IPS-18a (cell line): Measurements from ENCODE around the gene FAM107B.
A peak's percentile ranks its signal among the peaks of the same experiment; 100 is the strongest.

ENCODE experiments used
- H3K27ac ChIP-seq: one replicate; pipeline ENCODE4 v1.5.1; 2013; ENCODE audit warnings: low read length
- H3K27me3 ChIP-seq: one replicate; pipeline ENCODE4 v1.6.1; 2013; ENCODE audit warnings: mild to moderate bottlenecking, low read length; ENCODE audit not compliant: control insufficient read depth, insufficient read depth
- H3K36me3 ChIP-seq: one replicate; pipeline ENCODE4 v1.6.1; 2013; ENCODE audit warnings: low read depth, low read length; ENCODE audit not compliant: control insufficient read depth
- H3K4me1 ChIP-seq: one replicate; pipeline ENCODE4 v1.6.1; 2013; ENCODE audit warnings: low read depth, low read length; ENCODE audit not compliant: control insufficient read depth
- H3K4me3 ChIP-seq: one replicate; pipeline ENCODE4 v1.5.1; 2013; ENCODE audit warnings: low read length
- H3K9ac ChIP-seq: one replicate; pipeline ENCODE4 v1.6.1; 2013; ENCODE audit warnings: mild to moderate bottlenecking, low read length, moderate library complexity
- H3K9me3 ChIP-seq: one replicate; pipeline ENCODE4 v1.6.1; 2013; ENCODE audit warnings: low read depth, low read length; ENCODE audit not compliant: control insufficient read depth

FAM107B gene

GRCh38 chr10:14658331-14659127, 116.2 kb downstream of the FAM107B start:
- Histone ChIP-seq H3K4me1 (peaks cover 7% of the 10 kb centered on the region), H3K9me3 (no peaks in the 10 kb centered on the region), H3K27ac (no peak overlapping the region), H3K9ac (no peak overlapping the region), H3K36me3 (no peaks in the 10 kb centered on the region), H3K4me3 (no peak overlapping the region), H3K27me3 (no peaks in the 10 kb centered on the region)

GRCh38 chr10:14656052-14656730, 118.5 kb downstream of the FAM107B start:
- Histone ChIP-seq H3K27ac (no peak overlapping the region), H3K27me3 (no peaks in the 10 kb centered on the region), H3K9ac (no peak overlapping the region), H3K4me1 (peaks cover 27% of the 10 kb centered on the region), H3K9me3 (no peaks in the 10 kb centered on the region), H3K36me3 (no peaks in the 10 kb centered on the region), H3K4me3 (no peak overlapping the region)

DNA sequence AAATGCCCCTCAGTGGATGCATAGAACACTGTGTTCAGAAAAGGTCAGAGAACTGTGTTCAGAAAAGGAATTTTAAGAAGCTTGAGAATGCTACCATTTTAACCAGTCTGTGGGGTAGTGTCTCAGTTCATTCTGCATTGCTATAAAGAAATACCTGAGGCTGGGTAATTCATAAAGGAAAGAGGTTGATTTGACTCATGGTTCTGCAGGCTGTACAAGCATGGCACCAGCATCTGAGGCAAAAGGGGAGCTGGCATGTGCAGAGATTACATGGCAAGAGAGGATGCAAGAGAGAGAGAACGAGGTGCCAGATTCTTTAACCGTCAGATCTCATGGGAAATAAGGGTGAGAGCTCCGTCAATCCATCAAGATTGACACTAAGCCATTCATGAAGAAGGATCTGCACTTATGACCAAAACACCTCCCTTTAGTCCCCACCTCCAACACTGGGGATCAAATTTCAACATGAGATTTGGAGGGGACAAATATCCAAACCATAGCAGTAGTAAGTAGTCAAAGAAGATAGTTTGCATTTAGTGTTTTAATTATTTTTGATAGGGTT, 119.8 kb downstream of the FAM107B start:
- H3K9ac ChIP-seq, result no peak overlapping the region
- H3K4me3 ChIP-seq, result no peak overlapping the region
- no peaks in the 10 kb centered on the region for H3K27me3 ChIP-seq
- no peaks in the 10 kb centered on the region for H3K9me3 ChIP-seq
- H3K4me1 ChIP-seq, result peaks cover 27% of the 10 kb centered on the region
- H3K27ac ChIP-seq, result no peak overlapping the region
- no peaks in the 10 kb centered on the region for H3K36me3 ChIP-seq

- H3K27ac ChIP-seq, result peak overlapping the region; percentile 34
- H3K36me3 ChIP-seq, result no peaks in the 10 kb centered on the region
- peak overlapping the region; percentile 38 for H3K9ac ChIP-seq
- no peak overlapping the region for H3K4me3 ChIP-seq
- H3K27me3 ChIP-seq, result no peaks in the 10 kb centered on the region
- peaks cover 34% of the 10 kb centered on the region for H3K4me1 ChIP-seq
- H3K9me3 ChIP-seq, result no peaks in the 10 kb centered on the region
Observed at GRCh38 chr10:14653271-14654161, 121.2 kb downstream of the FAM107B start.

GRCh38 chr10:14652816-14653215, 121.9 kb downstream of the FAM107B start:
- H3K27me3 ChIP-seq, result no peaks in the 10 kb centered on the region
- H3K36me3 ChIP-seq, result no peaks in the 10 kb centered on the region
- H3K4me1 ChIP-seq, result peaks cover 37% of the 10 kb centered on the region
- no peak overlapping the region for H3K9ac ChIP-seq
- no peaks in the 10 kb centered on the region for H3K9me3 ChIP-seq
- no peak overlapping the region for H3K4me3 ChIP-seq
- peak overlapping the region; percentile 34 for H3K27ac ChIP-seq

DNA sequence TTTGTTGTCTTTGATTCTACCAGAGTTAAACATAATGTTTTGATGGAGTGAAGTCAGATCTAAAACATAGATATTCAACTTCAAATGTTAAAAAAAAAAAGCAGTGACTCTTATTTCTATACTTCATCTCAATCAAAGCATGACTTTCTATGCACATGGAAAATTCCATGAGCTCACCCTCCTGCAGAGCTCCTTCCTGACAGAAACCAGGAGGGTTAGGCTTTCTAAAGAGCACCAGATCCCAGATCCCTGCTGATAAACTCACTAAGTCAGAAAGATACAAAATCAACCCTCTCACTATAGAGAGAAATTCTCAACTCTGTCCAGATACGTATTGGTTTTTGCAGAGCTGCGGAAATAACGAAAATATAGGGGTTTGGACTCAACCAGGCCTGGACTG, 122.6 kb downstream of the FAM107B start:
- Histone ChIP-seq H3K27me3 (no peaks in the 10 kb centered on the region), H3K4me1 (peaks cover 37% of the 10 kb centered on the region), H3K9ac (no peak overlapping the region), H3K4me3 (no peak overlapping the region), H3K9me3 (no peaks in the 10 kb centered on the region), H3K36me3 (no peaks in the 10 kb centered on the region), H3K27ac (no peak overlapping the region)

GRCh38 chr10:14649739-14650138, 125.0 kb downstream of the FAM107B start:
- Histone ChIP-seq H3K4me3 (no peak overlapping the region), H3K4me1 (peaks cover 37% of the 10 kb centered on the region), H3K9ac (no peak overlapping the region), H3K9me3 (no peaks in the 10 kb centered on the region), H3K27ac (no peak overlapping the region), H3K36me3 (no peaks in the 10 kb centered on the region), H3K27me3 (no peaks in the 10 kb centered on the region)

GRCh38 chr10:14648946-14649345, 125.8 kb downstream of the FAM107B start:
- Histone ChIP-seq H3K36me3 (no peaks in the 10 kb centered on the region), H3K27ac (no peak overlapping the region), H3K4me1 (peaks cover 34% of the 10 kb centered on the region), H3K27me3 (no peaks in the 10 kb centered on the region), H3K4me3 (no peak overlapping the region), H3K9ac (no peak overlapping the region), H3K9me3 (no peaks in the 10 kb centered on the region)

- Histone ChIP-seq H3K9me3 (no peaks in the 10 kb centered on the region), H3K27me3 (no peaks in the 10 kb centered on the region), H3K4me3 (no peak overlapping the region), H3K4me1 (peaks cover 27% of the 10 kb centered on the region), H3K27ac (no peak overlapping the region), H3K36me3 (no peaks in the 10 kb centered on the region), H3K9ac (no peak overlapping the region)
Observed at GRCh38 chr10:14648005-14648765, 126.5 kb downstream of the FAM107B start.

GRCh38 chr10:14645239-14645960, 129.3 kb downstream of the FAM107B start:
- Histone ChIP-seq H3K36me3 (no peaks in the 10 kb centered on the region), H3K27ac (no peak overlapping the region), H3K9me3 (no peaks in the 10 kb centered on the region), H3K4me1 (peaks cover 10% of the 10 kb centered on the region), H3K4me3 (no peak overlapping the region), H3K27me3 (no peaks in the 10 kb centered on the region), H3K9ac (no peak overlapping the region)
